Stimulated activated CD4-positive, alpha-beta T cell treated with anti-CD3 and anti-CD28 coated beads, Interleukin-2, amount 100 ng/mL, for 24 hours (primary cell): ENCODE results near the gene SLC4A5.
"Not testable (repeated sequence)": the region's sequence is repeated elsewhere in the genome, so short reads cannot be mapped to it uniquely, and the experiment has no call there.

Experiments
- DNase-seq, 2 donors: peaks; one replicate each; pipeline ENCODE4 v3.0.0-alpha.2; 2020

The SLC4A5 gene

DNA sequence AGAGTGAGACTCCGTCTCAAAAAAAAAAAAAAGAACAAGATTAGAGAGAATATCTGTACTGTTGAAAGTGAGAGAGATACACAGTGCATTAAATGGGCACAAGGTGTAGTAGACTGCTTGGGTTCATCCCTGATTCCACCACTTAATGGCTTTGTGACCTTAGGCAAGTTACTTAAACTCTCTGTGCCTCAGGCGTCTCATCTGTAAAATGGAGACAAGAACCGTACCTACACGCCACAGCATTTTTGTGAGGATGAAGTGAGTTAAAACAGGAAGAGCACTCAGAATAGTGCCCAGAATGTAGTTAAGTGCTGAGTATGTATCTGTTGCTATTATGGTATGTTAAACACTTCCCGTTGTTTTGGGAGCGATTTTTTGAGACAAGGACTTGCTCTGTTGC lies 80.5 kb downstream of the SLC4A5 start:
- no peak for DNase-seq

DNA sequence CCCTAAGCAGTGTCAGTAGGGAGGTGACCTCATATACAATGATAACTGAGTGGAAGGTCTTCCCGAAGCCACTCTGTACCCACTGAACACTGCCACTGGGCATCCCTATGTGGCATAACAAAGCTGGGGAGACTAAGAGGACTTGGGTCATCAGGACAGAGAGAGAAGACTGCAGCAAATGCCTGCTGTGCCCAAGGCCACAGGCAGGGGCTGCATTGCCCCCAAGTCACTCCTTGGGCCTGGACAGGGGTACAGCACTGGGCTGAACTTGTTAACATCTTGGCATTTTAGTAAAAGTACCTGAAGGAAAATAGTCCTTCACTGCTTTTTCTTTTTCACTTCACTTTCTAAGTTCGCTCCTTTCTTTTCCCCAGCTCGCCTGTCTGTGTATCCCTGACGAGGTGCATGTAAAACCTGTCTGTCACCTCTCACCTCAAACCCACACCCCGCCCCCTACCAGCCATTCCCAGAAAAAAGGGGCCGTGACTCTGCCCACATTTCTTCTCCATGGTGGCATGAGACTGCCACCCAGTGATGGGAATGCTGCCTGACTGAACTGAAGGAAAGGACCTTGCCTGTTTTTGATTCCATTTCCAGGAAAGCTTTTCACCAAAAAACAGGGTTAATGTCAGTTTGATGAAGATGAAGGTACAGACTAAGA lies 81.9 kb downstream of the SLC4A5 start:
- DNase-seq, result no peak

DNA sequence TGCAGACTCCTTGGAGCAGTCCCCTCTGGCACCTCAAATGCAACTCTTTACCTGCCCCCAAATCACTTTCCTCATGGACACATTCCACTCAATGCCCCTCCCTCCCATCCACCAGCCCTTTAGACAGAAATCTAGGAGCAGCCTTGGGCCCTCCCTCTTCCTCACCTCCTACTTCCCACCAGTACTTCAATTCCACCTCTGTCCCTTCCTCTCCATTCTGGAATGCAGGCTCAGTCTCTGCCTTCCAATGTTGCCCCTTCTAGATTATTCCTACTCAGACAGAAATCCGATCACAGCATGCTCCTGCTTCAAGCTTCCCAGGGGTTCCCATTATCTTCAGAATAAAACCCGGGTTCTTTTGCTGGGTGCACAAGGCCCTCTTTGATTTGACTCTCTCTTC lies 82.7 kb downstream of the SLC4A5 start:
- no peak for DNase-seq

DNA sequence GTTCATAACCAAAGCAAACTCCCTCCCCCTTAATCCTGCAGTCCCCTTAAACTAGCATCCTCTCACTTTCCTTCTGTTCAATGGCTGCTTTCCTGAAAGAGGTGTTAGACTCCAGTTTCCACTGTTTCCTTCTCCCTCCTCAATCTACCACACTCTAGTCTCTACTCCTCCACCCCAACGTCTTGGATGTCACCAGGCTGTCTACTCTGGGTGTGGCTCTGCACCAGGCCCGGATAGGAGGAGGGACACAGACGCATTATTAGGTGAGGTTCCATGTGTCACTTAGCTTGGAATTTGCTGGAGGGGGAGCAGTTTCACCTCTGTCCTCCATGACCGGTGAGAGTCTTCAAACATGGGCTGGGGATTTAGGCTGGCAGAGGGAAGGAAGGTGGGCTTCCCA lies 83.5 kb downstream of the SLC4A5 start:
- no peak for DNase-seq

DNA sequence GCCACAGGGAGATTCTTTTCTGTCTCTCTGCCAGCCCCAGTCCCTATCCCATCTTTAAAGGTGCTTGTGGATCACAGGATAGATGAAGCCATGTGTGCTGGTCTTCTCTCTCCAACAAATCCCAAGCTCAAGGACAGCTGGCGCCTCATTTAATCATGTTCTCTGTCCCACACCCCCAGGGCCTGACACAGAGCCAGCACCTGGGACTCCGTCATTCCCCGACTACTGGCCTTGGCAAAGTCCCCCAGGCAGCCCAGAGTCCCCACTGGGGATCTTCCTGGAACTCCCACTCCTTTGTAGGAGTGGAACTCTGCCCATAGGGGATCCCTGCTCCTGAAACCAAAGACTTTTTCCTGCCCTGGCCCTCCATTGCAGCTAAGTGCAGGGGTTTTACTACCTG lies 84.0 kb downstream of the SLC4A5 start:
- DNase-seq, result no peak

DNA sequence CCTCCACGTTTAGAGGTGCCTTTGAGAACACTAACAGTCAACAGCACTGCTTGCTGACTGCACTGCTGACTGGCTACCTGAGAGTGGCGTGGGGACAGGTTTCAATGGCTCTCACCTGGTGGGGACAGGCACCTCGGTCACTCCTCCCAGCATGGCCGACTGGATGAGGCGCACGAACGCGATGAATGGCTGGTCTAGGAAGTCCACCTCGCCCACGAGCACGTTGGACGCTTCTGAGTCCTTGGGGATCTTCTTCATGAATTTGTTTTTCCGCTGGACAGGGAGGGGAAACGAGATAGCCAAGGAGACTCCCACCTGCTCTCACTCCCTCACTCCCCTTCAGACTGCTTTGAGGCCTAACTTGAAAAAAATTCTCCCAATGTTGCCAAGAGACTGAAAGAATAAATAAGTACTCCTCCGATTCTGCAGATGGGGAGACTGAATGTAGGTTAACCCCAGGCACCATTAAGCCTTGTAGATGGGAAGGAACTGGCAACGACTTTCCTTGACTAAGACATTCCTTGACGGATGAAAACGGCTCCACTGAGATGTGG lies 87.5 kb downstream of the SLC4A5 start:
- DNase-seq, result no peak

DNA sequence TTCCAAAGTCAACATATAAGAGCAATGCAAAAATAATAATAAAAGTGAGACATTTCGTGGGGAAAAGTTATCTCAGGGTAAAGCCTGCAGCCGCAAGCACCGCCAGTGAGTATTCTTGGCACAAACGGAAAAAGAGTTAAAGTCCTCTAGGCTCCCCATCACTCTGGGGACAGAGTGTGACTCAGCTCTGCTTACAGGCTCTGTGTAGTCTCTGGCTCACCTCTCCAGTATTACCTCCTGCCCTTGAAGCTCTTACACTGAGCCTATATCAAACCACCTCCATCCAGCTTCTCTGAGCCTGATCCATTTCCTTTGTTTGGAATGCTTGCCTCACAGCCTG lies 89.3 kb downstream of the SLC4A5 start:
- no peak for DNase-seq

DNA sequence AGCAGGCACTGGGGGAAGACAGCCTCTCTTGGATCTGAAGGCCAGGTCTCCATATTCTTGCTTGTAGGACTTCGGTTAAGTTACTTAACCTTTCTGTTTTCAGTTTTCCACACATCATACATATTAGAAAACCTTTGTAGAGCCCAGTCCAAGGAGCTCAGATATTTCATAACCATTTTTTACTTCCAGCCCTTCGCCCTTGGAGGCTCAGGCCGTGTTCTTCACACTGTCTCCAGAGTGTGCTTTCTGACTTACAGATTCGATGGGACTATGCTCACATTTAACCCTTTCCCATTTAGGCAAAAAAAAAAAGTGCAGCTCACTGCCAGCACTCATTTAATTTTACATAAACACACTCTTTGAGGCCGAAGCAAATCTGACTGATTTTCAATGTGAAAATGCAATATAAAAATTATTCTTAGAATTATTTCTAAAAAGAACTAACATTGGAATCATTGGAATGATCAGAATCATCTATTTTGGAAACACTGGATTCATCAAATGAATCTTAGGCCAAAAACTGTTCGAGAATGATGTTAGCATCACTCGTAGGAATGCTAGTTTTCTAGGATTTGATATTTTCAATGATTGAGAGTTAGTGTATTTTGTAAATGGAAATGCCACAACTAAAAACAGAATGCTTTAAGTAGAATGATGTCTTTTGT lies 89.8 kb downstream of the SLC4A5 start:
- no peak for DNase-seq

DNA sequence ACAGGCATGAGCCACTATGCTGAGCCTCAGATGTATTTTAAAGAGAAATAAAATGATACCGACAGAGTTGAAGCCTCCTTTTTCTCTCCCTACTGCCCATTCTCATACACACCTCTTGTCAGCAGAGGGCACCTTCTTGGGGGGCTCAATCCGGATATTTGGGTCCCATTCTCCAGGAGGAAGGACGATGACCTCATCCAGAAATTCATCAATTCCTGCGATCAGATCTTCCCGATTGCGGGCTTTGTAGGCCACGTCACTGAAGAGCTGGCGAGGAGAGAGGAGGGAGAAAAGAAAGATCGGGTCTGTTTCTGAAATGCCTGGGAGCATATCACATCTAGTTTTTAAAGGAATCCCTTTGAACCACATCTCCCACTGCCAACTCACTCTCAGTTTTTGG lies 90.4 kb downstream of the SLC4A5 start:
- DNase-seq, result no peak

DNA sequence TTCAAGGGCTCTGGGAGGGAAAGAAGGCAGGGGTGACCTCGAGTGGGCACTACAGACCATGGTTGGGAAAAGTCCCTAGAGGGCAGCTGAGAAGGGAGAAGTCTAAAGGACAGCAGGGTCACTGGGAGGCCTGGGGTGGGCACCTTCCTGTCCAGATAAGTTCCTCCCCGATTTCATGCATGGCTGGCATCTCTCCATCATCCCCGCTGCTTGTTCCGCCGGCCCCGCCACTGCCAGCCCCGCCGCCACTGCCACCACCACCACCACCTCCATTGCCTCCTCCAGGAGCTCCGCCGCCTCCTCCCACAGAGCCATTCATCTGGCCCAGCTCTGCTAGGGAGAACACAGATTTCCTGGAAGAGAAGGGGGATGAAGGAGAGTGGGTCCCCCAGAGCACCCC lies 91.2 kb downstream of the SLC4A5 start:
- DNase-seq, result no peak

DNA sequence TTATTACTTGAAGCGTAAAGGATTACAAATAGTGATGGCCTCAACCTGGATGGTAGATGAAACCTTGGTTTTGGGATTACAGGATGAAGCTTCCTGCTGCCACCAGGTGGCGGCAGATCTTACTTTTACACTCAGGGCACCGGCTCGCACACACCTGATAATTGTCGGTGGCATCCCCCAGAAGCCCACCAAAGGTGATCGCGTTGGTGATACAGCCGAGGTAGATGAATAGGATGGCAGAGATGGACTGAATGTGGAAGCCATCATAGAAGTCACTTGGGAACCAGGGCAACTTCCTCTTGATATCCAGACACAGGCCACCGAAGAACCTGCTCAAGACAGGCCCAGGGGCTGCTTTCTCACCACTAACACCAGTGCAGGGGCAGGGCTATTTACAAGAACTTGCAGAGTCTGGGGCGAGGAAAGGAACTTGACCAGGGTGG lies 93.0 kb downstream of the SLC4A5 start:
- DNase-seq, result peak; percentile 57 to 67

DNA sequence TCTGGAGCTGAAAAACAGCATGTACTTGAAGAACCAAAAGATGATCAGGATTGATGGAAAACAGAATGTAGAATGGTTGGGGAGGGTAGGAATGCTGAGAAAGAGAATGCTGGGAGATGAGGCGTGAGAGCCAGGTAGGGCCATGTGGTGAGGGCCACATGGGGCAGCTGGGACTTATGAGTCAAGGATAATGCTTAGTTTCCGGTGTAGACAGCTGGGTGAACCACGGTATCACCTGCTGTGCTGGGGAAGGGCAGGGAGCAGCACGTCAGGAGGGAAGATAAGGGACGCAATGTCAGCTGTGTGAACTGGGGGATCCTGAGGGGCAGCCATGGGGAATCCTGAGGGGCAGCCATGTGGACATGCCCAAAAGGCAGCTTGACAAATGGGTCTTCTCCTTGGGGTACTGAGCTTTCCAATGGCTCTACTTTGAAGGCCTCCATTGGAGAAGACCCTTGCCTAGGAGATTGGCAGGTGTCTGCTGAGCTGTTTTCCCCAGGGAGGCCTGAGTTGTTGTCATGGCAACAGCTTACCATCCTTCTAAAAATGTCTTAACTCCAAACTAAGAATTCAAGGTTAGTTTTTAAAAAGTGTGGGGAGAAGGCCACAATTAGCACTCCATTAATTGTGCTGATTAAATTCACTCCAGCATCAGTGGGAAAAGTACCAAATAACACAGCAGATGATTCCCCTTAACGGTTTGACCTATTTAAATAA lies 93.7 kb downstream of the SLC4A5 start:
- no peak for DNase-seq

DNA sequence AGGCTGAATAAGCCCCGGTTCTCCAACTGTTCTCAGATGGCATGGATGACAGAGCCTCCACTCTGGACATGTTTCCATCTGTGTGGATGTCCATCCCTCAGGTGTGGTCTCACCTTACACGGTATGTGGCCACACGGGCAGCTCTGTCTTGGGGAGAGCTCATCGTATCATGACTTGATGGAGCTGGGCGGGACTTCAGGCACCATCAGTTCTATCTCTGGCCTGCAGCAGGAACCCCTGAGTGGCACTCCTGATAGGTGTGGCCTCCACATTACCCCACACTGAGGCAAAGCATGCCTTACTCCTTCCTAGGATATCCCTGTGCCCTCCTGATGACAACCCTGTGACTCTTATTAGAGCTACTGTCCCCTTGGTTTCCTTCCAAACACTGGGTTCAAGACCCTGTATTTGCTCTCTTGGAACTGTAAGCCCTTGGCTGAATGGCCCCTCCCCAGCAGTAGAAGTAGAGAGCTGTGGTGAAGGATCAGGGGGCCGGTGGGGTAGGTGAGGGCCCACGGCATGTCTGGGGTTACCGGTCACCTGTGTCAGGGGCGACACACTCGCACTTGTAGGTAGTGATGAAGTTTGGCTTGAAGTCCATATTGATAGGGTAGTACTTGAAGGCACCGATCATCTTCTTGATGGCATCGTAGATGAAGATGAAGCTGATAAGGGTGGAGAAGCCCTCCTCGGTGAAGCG lies 96.6 kb downstream of the SLC4A5 start:
- no peak for DNase-seq

DNA sequence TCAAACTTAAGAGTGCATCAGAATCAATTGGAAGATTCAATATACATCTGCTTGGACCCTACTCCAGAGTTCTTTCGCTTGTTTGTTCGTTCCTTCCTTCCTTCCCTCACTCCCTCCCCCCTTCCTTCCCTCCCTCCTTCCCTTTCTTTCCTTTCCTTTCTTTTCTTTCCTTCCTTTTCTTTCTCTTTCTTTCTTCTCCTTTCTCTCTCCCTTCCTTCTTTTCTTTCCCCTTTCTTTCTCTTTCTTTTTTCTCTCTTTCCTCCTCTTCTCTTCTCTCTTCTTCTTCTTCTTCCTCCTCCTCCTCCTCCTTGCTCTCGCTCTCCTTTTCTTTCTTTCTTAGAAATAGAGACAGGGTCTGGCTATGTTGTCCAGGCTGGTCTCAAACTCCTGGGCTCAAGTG lies 98.9 kb downstream of the SLC4A5 start:
- DNase-seq, result no peak

DNA sequence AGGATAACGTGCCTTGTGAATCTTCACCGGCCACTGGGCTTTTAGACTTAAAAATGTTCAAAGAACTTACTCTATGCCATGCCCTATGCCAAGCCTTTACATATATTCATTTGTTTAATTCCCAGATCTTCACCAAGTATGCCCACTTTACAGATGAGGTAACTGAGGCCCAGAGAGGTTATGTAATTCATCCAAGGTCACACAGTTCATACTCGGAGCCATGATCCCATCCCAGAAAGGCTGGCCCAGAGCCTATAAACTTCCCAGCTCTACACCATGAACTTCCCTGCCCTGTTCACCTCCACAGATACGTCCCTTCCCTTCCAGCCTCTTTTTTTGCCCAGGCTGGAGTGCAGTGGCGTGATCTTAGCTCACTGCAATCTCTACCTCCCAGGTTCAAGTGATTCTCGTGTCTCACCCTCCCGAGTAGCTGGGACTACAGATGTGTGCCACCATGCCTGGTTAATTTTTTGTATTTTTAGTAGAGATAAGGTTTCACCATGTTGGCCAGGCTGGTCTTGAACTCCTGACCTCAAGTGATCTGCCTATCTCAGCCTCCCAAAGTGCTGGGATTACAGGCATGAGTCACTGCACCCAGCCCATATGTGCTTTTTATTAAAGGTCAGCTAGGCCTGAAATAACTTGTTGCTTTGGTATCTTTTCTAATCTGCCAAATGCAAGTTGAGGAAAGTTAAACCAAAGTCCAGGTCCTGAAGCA lies 100.7 kb downstream of the SLC4A5 start:
- no peak for DNase-seq

DNA sequence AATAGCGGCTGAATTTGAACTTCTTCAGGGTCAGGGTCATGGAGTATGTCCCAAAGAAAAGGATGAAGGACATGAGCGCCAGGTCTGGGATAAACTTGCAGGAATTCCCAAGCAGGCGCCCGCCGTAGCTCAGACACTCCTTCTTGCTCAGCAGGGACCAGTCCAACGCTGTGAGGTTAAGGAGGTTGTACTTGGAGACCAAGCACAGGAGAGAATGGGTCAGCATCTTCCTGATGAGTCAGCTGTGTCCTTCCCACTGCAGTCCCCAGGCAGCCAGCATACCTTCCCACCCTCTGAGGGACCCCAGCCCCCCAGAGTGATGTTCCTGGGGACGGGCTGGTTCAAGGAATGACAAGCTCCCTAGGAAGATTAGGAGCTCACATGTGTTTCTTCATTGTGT lies 103.9 kb downstream of the SLC4A5 start:
- DNase-seq, result no peak

DNA sequence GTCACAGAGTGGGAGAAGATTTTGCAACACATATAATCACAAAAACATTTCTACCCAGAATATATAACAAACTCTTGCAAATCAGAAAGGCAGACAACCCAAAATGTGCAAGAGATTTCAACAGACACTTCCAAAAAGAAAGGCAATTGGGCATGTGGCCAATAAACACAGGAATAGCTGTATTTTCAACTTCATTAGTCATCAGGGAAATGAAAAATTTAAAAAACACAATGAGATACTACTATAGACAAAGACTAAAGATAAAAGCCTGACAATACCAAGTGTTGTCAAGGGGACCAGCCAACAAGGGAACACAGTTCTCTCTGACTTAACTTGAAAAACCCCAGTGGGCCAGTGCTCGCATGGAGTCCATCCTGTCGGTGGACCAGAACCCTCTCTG lies 104.3 kb downstream of the SLC4A5 start:
- DNase-seq, result no peak

DNA sequence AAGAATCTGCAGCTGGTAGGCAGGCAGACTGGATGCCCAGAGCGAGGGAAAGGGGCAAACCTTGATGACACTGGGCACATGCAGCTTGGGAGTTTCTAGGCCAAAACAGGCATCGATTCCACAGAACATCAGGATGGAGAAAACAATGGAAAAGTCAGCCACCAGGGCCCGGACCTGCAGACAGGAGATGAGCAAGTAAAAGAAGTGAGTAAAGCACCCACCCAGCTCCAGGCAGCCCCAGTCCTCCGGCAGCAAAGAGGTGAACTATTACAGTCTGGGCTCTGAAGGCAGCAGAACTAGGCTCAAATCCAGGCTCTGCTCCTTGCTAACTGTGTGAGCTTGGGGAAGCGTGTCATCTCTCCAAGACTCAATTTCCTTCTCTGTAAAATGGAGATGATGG lies 108.2 kb downstream of the SLC4A5 start:
- no peak for DNase-seq

DNA sequence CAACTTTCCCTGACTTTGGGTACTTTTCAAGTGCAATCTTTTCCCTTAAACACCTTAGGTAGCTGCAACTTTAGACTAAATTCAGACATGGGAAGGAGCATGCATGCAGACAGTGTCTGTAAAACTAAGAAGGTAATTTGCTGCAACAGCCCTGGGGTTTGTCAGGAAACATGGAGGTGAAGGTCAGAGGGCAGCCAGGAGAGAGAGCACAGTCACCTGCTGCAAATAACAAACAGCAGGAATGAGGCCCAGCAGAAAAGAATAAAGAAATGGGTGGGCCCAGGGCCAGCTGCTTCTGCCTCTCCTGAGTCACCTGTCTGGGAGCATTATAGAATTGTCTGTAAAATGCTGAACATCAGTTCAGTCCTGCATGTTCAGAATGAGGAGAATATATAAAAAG lies 109.6 kb downstream of the SLC4A5 start:
- DNase-seq, result no peak

DNA sequence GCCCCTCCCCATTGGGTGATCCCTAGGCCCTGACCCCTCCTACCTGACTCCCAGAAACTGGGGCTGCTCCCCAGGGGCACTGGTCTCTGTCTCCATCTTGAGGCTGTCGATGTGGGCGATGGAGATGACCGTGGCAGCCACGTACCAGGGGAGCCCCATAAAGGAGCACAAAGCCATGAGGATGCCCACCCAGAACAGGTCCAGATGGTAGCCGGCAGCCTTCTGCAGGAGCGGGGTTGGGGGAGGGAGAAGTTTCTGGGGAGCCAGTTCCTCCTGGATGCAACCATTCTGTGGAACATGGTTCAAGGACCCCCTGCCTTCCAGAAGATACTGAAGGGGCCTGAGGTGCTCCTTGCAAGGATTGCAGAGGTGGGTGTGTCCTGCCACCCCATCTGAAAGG lies 110.8 kb downstream of the SLC4A5 start:
- no peak for DNase-seq

DNA sequence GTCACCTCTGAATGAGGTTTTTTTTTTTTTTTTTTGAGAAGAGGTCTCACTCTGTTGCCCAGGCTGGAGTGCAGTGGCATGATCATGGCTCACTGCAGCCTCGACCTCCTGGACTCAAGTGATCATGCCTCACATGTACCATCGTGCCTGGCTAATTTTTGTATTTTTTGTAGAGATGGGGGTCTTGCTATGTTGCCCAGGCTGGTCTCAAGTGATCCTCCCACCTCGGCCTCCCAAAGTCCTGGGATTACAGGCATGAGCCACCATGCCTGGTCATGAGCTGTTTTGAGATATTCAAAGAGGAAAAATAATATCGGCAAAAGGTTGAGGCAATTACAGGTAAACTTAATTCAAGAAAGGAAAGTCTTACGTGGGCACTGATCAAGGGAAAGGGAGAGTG lies 113.4 kb downstream of the SLC4A5 start:
- DNase-seq, result not testable (repeated sequence)

DNA sequence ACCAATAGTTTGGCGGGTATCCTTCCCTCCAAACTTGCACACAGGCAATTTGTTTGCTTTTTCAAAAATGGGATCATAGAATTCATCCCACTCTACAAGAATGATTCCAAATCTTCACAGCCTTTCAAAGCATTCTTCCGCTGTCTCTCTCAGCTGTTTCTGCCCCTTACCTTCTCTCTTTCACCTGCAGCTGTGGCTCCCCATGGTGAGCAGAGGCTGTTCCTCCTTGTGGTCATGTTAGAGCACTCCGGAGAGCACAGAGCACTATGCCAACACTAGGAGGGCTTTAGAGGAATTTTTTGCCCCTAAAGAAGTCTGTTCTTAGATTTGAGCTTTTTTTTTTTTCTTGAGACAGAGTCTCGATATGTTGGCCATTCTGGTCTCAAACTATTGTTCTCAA lies 114.4 kb downstream of the SLC4A5 start:
- no peak for DNase-seq

DNA sequence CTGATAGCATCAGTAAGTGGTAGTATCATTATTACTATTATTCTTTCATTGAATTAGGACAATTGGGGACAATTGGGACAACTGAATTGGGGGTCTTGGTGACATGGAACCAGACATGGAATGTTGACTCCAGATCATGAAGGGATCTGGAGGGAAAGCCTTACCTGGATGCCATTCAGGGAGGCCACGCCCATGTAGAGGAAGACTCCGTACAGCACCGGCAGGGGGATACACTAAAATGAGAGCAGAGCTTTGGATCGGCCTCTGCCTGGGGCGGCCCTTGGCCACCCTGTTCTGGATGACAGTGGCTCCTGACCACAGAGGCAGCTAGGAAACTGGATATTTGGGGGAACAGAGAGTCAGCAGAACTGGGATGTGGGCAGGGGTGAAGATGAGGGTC lies 115.6 kb downstream of the SLC4A5 start:
- no peak for DNase-seq
